Measurements from ENCODE around the gene ACSS1. TPM values are rescaled to one million over a fixed set of nuclear protein-coding genes. Genes with fewer than 3 reads are reported as not detected.

The ACSS1 gene
- total and polyA plus RNA-seq, 4 donors, result 15.8 to 38.9 (median 26.9) TPM

DNA sequence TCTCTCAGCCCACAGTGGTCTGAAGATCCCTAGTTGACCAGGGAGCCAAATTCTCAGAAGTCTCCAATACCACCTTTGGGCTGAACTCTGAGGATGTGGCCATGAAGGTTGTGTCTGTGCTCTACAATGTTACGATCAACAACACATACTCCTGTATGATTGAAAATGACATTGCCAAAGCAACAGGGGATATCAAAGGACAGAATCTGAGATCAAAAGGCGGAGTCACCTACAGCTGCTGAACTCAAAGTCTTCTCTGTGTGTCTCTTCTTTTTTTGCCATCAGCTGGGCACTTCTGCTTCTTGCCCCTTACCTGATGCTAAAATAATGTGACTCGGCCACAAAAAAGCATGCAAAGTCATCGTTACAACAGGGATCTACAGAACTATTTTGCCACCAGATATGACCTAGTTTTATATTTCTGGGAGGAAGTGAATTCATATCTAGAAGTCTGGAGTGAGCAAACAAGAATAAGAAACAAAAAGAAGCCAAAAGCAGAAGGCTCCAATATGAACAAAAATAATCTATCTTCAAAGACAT, 41.7 kb upstream of the ACSS1 start:
- Histone ChIP-seq H3K4me1 (ENCODE audit: control insufficient read depth in 5 of 5, insufficient read depth in 5 of 5, low read length in 5 of 5) (no peaks in the 10 kb centered on the region), H3K4me3 (no peak overlapping the region), H3K9ac (ENCODE audit: insufficient read depth in 1 of 2, low read length in 2 of 2) (no peak overlapping the region), H3K27me3 (ENCODE audit: control insufficient read depth in 3 of 3, insufficient read depth in 3 of 3, low read length in 2 of 3) (peaks cover 0 to 19% (median 6%) of the 10 kb centered on the region in 3 donors), H3K36me3 (ENCODE audit: control insufficient read depth in 4 of 4, insufficient read depth in 4 of 4, low read length in 4 of 4) (no peaks in the 10 kb centered on the region), H3K27ac (ENCODE audit: low read depth in 1 of 2, low read length in 1 of 2) (no peak overlapping the region), H3K9me3 (ENCODE audit: control insufficient read depth in 4 of 4, insufficient read depth in 3 of 4, low read length in 3 of 4) (peaks cover 0 to 4% (median 0%) of the 10 kb centered on the region in 4 donors)
- TF ChIP-seq, protein P1, sequence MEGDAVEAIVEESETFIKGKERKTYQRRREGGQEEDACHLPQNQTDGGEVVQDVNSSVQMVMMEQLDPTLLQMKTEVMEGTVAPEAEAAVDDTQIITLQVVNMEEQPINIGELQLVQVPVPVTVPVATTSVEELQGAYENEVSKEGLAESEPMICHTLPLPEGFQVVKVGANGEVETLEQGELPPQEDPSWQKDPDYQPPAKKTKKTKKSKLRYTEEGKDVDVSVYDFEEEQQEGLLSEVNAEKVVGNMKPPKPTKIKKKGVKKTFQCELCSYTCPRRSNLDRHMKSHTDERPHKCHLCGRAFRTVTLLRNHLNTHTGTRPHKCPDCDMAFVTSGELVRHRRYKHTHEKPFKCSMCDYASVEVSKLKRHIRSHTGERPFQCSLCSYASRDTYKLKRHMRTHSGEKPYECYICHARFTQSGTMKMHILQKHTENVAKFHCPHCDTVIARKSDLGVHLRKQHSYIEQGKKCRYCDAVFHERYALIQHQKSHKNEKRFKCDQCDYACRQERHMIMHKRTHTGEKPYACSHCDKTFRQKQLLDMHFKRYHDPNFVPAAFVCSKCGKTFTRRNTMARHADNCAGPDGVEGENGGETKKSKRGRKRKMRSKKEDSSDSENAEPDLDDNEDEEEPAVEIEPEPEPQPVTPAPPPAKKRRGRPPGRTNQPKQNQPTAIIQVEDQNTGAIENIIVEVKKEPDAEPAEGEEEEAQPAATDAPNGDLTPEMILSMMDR (IDR thresholded peaks at IDR 0.05; ENCODE audit: control extremely low read depth, extremely low read depth), result no peak
- ATAC-seq (ENCODE audit: insufficient read depth, low FRiP score) (no peak), DNase-seq (no peak)
- 53 to 79% methylated on average over 4 of the region's 4 CpGs for WGBS, 2 donors

DNA sequence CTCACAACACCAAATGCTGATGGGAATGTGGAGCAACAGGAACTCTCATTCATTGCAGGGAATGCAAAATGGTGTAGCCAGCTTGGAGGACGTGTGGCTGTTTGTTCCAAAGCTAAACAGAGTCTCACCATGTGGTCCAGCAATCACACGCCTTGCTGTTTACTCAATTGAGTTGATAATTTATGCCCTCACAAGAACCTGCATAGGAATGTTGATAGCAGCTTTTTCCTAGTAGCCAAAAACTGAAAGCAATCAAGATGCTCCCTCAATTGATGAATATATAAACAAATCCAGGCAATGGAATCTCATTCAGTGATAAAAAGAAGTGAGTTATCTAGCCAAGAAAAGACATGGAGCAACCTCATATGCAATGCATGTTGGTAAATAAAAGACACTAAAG, 39.6 kb upstream of the ACSS1 start:
- H3K9me3 ChIP-seq (ENCODE audit: control insufficient read depth in 4 of 4, insufficient read depth in 3 of 4, low read length in 3 of 4), result peaks cover 0 to under 1% (median 0%) of the 10 kb centered on the region in 4 donors
- H3K4me3 ChIP-seq, result no peak overlapping the region
- peaks cover 0 to 19% (median 6%) of the 10 kb centered on the region in 3 donors for H3K27me3 ChIP-seq (ENCODE audit: control insufficient read depth in 3 of 3, insufficient read depth in 3 of 3, low read length in 2 of 3)
- DNase-seq (no peak), ATAC-seq (ENCODE audit: insufficient read depth, low FRiP score) (no peak)
- WGBS, 2 donors, result 35% methylated on average over 2 of the region's 2 CpGs
- no peaks in the 10 kb centered on the region for H3K4me1 ChIP-seq (ENCODE audit: control insufficient read depth in 5 of 5, insufficient read depth in 5 of 5, low read length in 5 of 5)
- no peaks in the 10 kb centered on the region for H3K36me3 ChIP-seq (ENCODE audit: control insufficient read depth in 4 of 4, insufficient read depth in 4 of 4, low read length in 4 of 4)
- TF ChIP-seq, protein P1 (IDR thresholded peaks at IDR 0.05; ENCODE audit: control extremely low read depth, extremely low read depth), result no peak
- no peak overlapping the region for H3K9ac ChIP-seq (ENCODE audit: insufficient read depth in 1 of 2, low read length in 2 of 2)
- H3K27ac ChIP-seq (ENCODE audit: low read depth in 1 of 2, low read length in 1 of 2), result no peak overlapping the region

DNA sequence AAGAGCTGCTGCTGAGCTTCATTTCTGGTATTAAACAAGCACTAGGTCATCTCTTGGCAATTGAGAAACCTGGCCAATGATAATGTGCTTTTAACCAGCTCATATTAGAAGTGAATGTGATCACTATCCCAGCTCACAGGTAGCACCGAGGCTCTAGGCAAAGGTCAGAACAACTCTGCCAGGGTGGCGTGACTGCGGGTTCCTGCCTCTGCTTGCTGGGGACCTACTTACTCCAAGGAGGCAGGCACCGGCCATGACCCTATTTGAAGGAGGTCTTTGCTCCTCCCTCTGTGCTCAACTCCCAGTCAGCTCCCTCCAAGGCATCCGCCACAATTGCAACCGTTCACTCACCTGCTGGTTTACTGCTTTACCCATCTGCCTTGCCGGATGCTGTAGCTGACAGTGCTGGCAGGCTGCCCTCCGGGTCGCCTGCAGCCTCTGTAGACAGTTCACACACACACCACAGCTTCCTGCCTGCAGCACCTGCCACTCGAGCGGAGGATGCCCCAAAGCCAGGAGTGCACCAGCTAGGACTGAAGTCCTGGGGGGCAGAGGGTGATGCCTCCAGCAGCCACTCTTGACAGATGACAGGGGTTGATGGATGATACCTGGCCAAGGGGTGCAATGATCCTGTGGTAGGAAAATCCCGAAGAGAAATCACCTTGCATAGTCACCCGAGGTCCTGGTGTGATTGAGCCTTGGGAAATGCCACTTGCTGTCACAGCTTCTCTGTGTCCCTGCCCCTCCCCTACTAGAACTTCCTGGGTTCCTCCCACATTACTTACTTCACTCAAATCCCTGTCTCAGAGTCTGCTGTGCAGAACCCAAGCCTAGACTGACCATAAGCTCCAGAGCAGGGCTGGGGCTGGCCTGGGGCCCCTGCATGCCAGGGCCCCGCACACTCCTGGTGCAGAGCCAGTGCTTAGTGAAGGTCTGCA, 32.8 kb upstream of the ACSS1 start:
- H3K9me3 ChIP-seq (ENCODE audit: control insufficient read depth in 4 of 4, insufficient read depth in 3 of 4, low read length in 3 of 4), result peaks cover 0 to 5% (median 0%) of the 10 kb centered on the region in 4 donors
- H3K4me3 ChIP-seq, result no peak overlapping the region
- 41 to 48% methylated on average over 14 of the region's 14 CpGs for WGBS, 2 donors
- no peaks in the 10 kb centered on the region for H3K36me3 ChIP-seq (ENCODE audit: control insufficient read depth in 4 of 4, insufficient read depth in 4 of 4, low read length in 4 of 4)
- no peak overlapping the region for H3K9ac ChIP-seq (ENCODE audit: insufficient read depth in 1 of 2, low read length in 2 of 2)
- TF ChIP-seq, protein P1 (IDR thresholded peaks at IDR 0.05; ENCODE audit: control extremely low read depth, extremely low read depth), result no peak
- H3K27me3 ChIP-seq (ENCODE audit: control insufficient read depth in 3 of 3, insufficient read depth in 3 of 3, low read length in 2 of 3), result peaks cover 3 to 39% (median 18%) of the 10 kb centered on the region in 3 donors
- no peak overlapping the region for H3K27ac ChIP-seq (ENCODE audit: low read depth in 1 of 2, low read length in 1 of 2)
- H3K4me1 ChIP-seq (ENCODE audit: control insufficient read depth in 5 of 5, insufficient read depth in 5 of 5, low read length in 5 of 5), result no peaks in the 10 kb centered on the region
- DNase-seq (no peak), ATAC-seq (ENCODE audit: insufficient read depth, low FRiP score) (no peak)

Measured in lung (tissue), 12 donors.